ENCODE data around the gene RAB9A. TPM values are rescaled to one million over a fixed set of nuclear protein-coding genes. Genes with fewer than 3 reads are reported as not detected.

RAB9A gene
- total and polyA plus RNA-seq, 2 of the 8 experiments (the other 6 are each of a cell fraction or from before 2014, with no cell fraction given): 21.8 to 34.0 TPM

GRCh38 chrX:13717700-13718472 is 29.0 kb downstream of the RAB9A start:
- H4K5ac ChIP-seq (ENCODE audit: insufficient read length, low read depth, low read length): no peak overlapping the region
- no peak overlapping the region for H2AFZ ChIP-seq (ENCODE audit: low read length)
- no peaks in the 10 kb centered on the region; the same call in 1 of the 2 replicates for H3K79me1 ChIP-seq (ENCODE audit: low read depth, low read length)
- no peak overlapping the region for H3K4ac ChIP-seq (replicated peaks; ENCODE audit: insufficient read length, low read depth, low read length)
- CTCF ChIA-PET (ENCODE audit: partially characterized antibody): no interaction called here
- H3K79me2 ChIP-seq (ENCODE audit: control insufficient read depth in 1 of 2, insufficient read depth in 2 of 2, low read length in 2 of 2): no peaks in the 10 kb centered on the region; a peak in 1 of 4 replicates
- no peak overlapping the region for H3K14ac ChIP-seq (ENCODE audit: insufficient read length)
- no peaks in the 10 kb centered on the region for H3K23me2 ChIP-seq (ENCODE audit: low read depth, low read length)
- H4K20me1 ChIP-seq (replicated peaks in 1 of 2; ENCODE audit: control insufficient read depth in 1 of 2, insufficient read depth in 2 of 2, low read length in 2 of 2): peaks cover 0 to 2% of the 10 kb centered on the region in 2 experiments
- 85% methylated on average over 7 of the region's 7 CpGs; no CpG with 5 or more reads in 1 of the 2 experiments for WGBS, 2 experiments (ENCODE audit: extremely low coverage in 1 of 2, insufficient coverage in 1 of 2, insufficient read length in 1 of 2, insufficient replicate concordance in 2 of 2, low coverage in 1 of 2, low lambda C conversion rate in 2 of 2, missing lambda C conversion rate in 1 of 2)
- no peak overlapping the region for H3K56ac ChIP-seq (replicated peaks; ENCODE audit: insufficient read length, low read depth, low read length)
- no peaks in the 10 kb centered on the region for H3K9me3 ChIP-seq (ENCODE audit: insufficient read depth in 2 of 2, low read depth in 1 of 2, low read length in 1 of 2)
- no peak overlapping the region for H2BK120ac ChIP-seq (replicated peaks; ENCODE audit: low read depth, low read length)
- H2BK5ac ChIP-seq (ENCODE audit: low read depth, low read length): no peak overlapping the region
- no peak overlapping the region for H2BK12ac ChIP-seq (ENCODE audit: low read depth, low read length)
- H2BK20ac ChIP-seq (ENCODE audit: low read length): no peak overlapping the region
- POLR2A ChIA-PET (ENCODE audit: partially characterized antibody): interaction anchor here (2.0 kb wide), 1 partner anchor 17 kb away, joined by 8 read pairs; the partner anchor contains the start of genes OFD1 and TRAPPC2
- H3K4me2 ChIP-seq (ENCODE audit: insufficient read depth in 1 of 2, low read depth in 2 of 2, low read length in 2 of 2): no peak overlapping the region
- H4K91ac ChIP-seq (replicated peaks; ENCODE audit: insufficient read length, low read length): no peak overlapping the region
- H3K36me3 ChIP-seq (ENCODE audit: control insufficient read depth in 2 of 4, insufficient read depth in 4 of 4, low read length in 3 of 4): peaks cover 0 to 28% (median under 1%) of the 10 kb centered on the region in 4 experiments; a peak in 4 of 8 replicates
- no peak overlapping the region for H2AK5ac ChIP-seq (ENCODE audit: low read depth, low read length)
- H3K27me3 ChIP-seq (replicated peaks in 1 of 4; ENCODE audit: control insufficient read depth in 3 of 4, extremely low read depth in 1 of 4, insufficient read depth in 3 of 4, low read length in 3 of 4): no peaks in the 10 kb centered on the region
- no peaks in the 10 kb centered on the region for H3K4me1 ChIP-seq (replicated peaks in 1 of 4; ENCODE audit: control insufficient read depth in 3 of 4, insufficient read depth in 4 of 4, low read length in 3 of 4)
- no peak overlapping the region for H3K4me3 ChIP-seq (ENCODE audit: extremely low read depth in 1 of 4, insufficient read depth in 2 of 4, low read depth in 3 of 4, low read length in 4 of 4)
- FAIRE-seq (no peak), DNase-seq (ENCODE audit: low read depth in 1 of 2, low spot score in 2 of 2) (no peak)
- no peak overlapping the region for H2BK15ac ChIP-seq (ENCODE audit: low read length)
- no peak overlapping the region for H3K9ac ChIP-seq (replicated peaks in 1 of 4; ENCODE audit: extremely low read depth in 1 of 4, low read depth in 3 of 4, low read length in 3 of 4)
- no peak overlapping the region for H3K23ac ChIP-seq (ENCODE audit: insufficient read length)
- no peak overlapping the region for H3K27ac ChIP-seq (ENCODE audit: low read depth, low read length)
- H3K18ac ChIP-seq (ENCODE audit: extremely low read depth, low read length): no peak overlapping the region
- H4K8ac ChIP-seq (ENCODE audit: extremely low read depth, insufficient read depth, low read length): no peak overlapping the region
- TF ChIP-seq, protein P1, sequence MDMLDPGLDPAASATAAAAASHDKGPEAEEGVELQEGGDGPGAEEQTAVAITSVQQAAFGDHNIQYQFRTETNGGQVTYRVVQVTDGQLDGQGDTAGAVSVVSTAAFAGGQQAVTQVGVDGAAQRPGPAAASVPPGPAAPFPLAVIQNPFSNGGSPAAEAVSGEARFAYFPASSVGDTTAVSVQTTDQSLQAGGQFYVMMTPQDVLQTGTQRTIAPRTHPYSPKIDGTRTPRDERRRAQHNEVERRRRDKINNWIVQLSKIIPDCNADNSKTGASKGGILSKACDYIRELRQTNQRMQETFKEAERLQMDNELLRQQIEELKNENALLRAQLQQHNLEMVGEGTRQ (IDR thresholded peaks at IDR 0.05; ENCODE audit: low read length): no peak
- TF ChIP-seq BACH1 (IDR thresholded peaks at IDR 0.05; ENCODE audit: low read length): no peak
- no peak for TF ChIP-seq CEBPB (IDR thresholded peaks at IDR 0.05; ENCODE audit: low read depth, low read length)
- TF ChIP-seq POU5F1 (IDR thresholded peaks at IDR 0.05; ENCODE audit: low read depth, low read length): no peak
- TF ChIP-seq KDM4A (IDR thresholded peaks at IDR 0.05; ENCODE audit: low read depth, low read length, severe bottlenecking): no peak
- TF ChIP-seq TAF1 (IDR thresholded peaks at IDR 0.05; ENCODE audit: low read depth, low read length): no peak
- no peak for TF ChIP-seq SIRT6 (IDR thresholded peaks at IDR 0.05; ENCODE audit: low read length)
- TF ChIP-seq CTBP2 (IDR thresholded peaks at IDR 0.05; ENCODE audit: borderline replicate concordance, insufficient read depth, insufficient read length, low read length): no peak
- TF ChIP-seq RXRA (IDR thresholded peaks at IDR 0.05; ENCODE audit: insufficient read depth, low read depth, low read length): no peak
- TF ChIP-seq MAFK (IDR thresholded peaks at IDR 0.05; ENCODE audit: low read depth, low read length): no peak
- TF ChIP-seq POLR2A (IDR thresholded peaks at IDR 0.05; ENCODE audit: control extremely low read depth in 1 of 2, low read depth in 2 of 2, low read length in 2 of 2): no peak
- TF ChIP-seq SAP30 (IDR thresholded peaks at IDR 0.05; ENCODE audit: insufficient read depth, insufficient replicate concordance, low read length): no peak

All from H1 (cell line).